HepG2 (cell line): ENCODE results near the gene F7. TPM values are rescaled to one million over a fixed set of nuclear protein-coding genes. Genes with fewer than 3 reads are reported as not detected.
A peak's percentile ranks its signal among the peaks of the same experiment; 100 is the strongest.

ENCODE experiments used
- ATAC-seq: fragments of 200-7000 bp; cut with Tn5 transposase; 3 replicates; pipeline ENCODE4 v1.9.1; 2020; ENCODE audit warnings: mild to moderate bottlenecking, moderate library complexity
- BruUV-seq: library from RNA; stranded (reverse); fragments of 400-500 nt; replicated peaks from 2 replicates; lab custom pipeline; 2021; lab: Mats Ljungman, UMichigan
- CTCF ChIA-PET: fragments of 300-600 bp; formaldehyde crosslinking; extraction: SDS; loops from one replicate; lab custom pipeline; 2021; ENCODE audit warnings: low total read pairs, inconsistent platforms, low intra/inter-chr PET ratio; lab: Yijun Ruan, JAX
- POLR2A ChIA-PET: fragments of 350-600 bp; sonication (Branson Sonifier 250); formaldehyde crosslinking; loops from one replicate; lab custom pipeline; 2020; ENCODE audit warnings: antibody characterized with exemption, inconsistent platforms; lab: Yijun Ruan, JAX
- DNase-seq: peaks from one replicate; pipeline ENCODE4 v3.0.0-alpha.2; 2015; ENCODE audit warnings: low spot score
- FAIRE-seq: peaks from 3 replicates; lab custom pipeline; 2011; peaks lifted over from hg19 to GRCh38; lab: Jason Lieb, UNC
- H2AFZ ChIP-seq: one replicate; pipeline ENCODE4 v1.6.1; 2011; ENCODE audit warnings: low read length, inconsistent platforms
- H3K27ac ChIP-seq: fragments of 300-600 bp; 3 replicates; pipeline ENCODE4 v1.8.0; 2011; ENCODE audit warnings: mixed run types, mild to moderate bottlenecking, mixed read lengths, low read length, inconsistent platforms; ENCODE audit not compliant: insufficient read depth; ENCODE audit errors: extremely low read length
- H3K27me3 ChIP-seq, 2 experiments: fragments of 200-600 bp in 1 of 2; 2 replicates in 1 of 2; 3 replicates in 1 of 2; pipeline versions ENCODE4 v1.6.0 to v1.8.0; 2011; ENCODE audit warnings: low read length in 2 of 2, mild to moderate bottlenecking in 2 of 2, moderate library complexity in 2 of 2, inconsistent platforms in 1 of 2; ENCODE audit not compliant: insufficient read depth in 2 of 2, control insufficient read depth in 1 of 2
- H3K36me3 ChIP-seq, 2 experiments: fragments of 200-600 bp in 1 of 2; replicated peaks in 1 of 2; 2 replicates in 1 of 2; 3 replicates in 1 of 2; pipeline versions ENCODE4 v1.5.1 to v1.8.0; 2011; ENCODE audit warnings: low read length in 2 of 2, inconsistent platforms in 1 of 2; ENCODE audit not compliant: insufficient read depth in 2 of 2, control insufficient read depth in 1 of 2
- H3K4me1 ChIP-seq: 2 replicates; pipeline ENCODE4 v1.5.1; 2012; ENCODE audit warnings: low read length, inconsistent platforms; ENCODE audit not compliant: insufficient read depth
- H3K4me2 ChIP-seq: 2 replicates; pipeline ENCODE4 v1.6.0; 2011; ENCODE audit warnings: low read depth, low read length, inconsistent platforms
- H3K4me3 ChIP-seq, 3 experiments: fragments of 200-600 bp in 1 of 3; sonication (generic), shearing (Covaris generic) in 1 of 3; replicated peaks in 1 of 3; 2 replicates each; pipeline ENCODE4 v1.5.1; 2011 to 2016; ENCODE audit warnings: low read length in 3 of 3, inconsistent platforms in 2 of 3, low read depth in 2 of 3, mild to moderate bottlenecking in 2 of 3, control low read depth in 1 of 3, mixed read lengths in 1 of 3; ENCODE audit not compliant: insufficient read depth in 1 of 3
- H3K79me2 ChIP-seq: one replicate; pipeline ENCODE4 v1.6.1; 2011; ENCODE audit warnings: low read length, inconsistent platforms; ENCODE audit not compliant: insufficient read depth
- H3K9ac ChIP-seq: 2 replicates; pipeline ENCODE4 v1.6.0; 2011; ENCODE audit warnings: mild to moderate bottlenecking, low read depth, low read length, inconsistent platforms; ENCODE audit not compliant: insufficient read depth
- H3K9me3 ChIP-seq: 2 replicates; pipeline ENCODE4 v1.5.1; 2012; ENCODE audit warnings: mild to moderate bottlenecking, low read length
- H4K20me1 ChIP-seq: 2 replicates; pipeline ENCODE4 v1.6.0; 2011; ENCODE audit warnings: inconsistent platforms, mild to moderate bottlenecking, low read length, moderate library complexity; ENCODE audit not compliant: insufficient read depth
- AGO2 ChIP-seq: fragments of 200-400 bp; formaldehyde crosslinking; optimal IDR thresholded peaks from 2 replicates; pipeline ENCODE3; 2017; ENCODE audit warnings: mild to moderate bottlenecking, low read depth, low read length, moderate library complexity
- BORCS8-MEF2B ChIP-seq: sonication (generic); formaldehyde crosslinking; IDR thresholded peaks from 2 replicates; pipeline ENCODE4 v1.8.0; 2022; ENCODE audit warnings: mild to moderate bottlenecking, missing genetic modification reagents
- HHEX ChIP-seq: IDR thresholded peaks from 2 replicates; pipeline ENCODE4 v1.6.1; 2016; ENCODE audit warnings: control low read depth
- SALL1 ChIP-seq: sonication (generic); formaldehyde crosslinking; IDR thresholded peaks from 2 replicates; pipeline ENCODE4 v1.8.0; 2022; ENCODE audit warnings: mild to moderate bottlenecking, missing genetic modification reagents
- TEAD3 ChIP-seq: optimal IDR thresholded peaks from 2 replicates; pipeline ENCODE3; 2016; ENCODE audit warnings: borderline replicate concordance
- ZBTB44 ChIP-seq: sonication (generic); formaldehyde crosslinking; IDR thresholded peaks from 2 replicates; pipeline ENCODE4 v1.4.0; 2020; ENCODE audit warnings: missing genetic modification reagents
- WGBS: methylation state at CpG from one replicate; pipeline ENCODE4 v1.1.6; 2017; ENCODE audit warnings: low lambda C conversion rate; 5-methylcytosine and 5-hydroxymethylcytosine counted together
- in situ Hi-C: cut with HindIII; loops from 2 replicates; pipeline ENCODE4 v1.10.0; 2017; ENCODE audit warnings: low pct_unique_long_range_greater_than_20kb; ENCODE audit not compliant: extremely low pct_ligation_motif_present
- intact Hi-C: fragments of 100-400 bp; cut with micrococcal nuclease; formaldehyde crosslinking; loops from one replicate; pipeline ENCODE4 v1.10.0; 2022; ENCODE audit not compliant: unreplicated experiment
- polyA plus RNA-seq, 8 experiments: library from polyadenylated mRNA; depleted of rRNA in 3 of 8; stranded (reverse) in 7 of 8; unstranded in 1 of 8; fragments of >200 nt; fragmentation: Illumina TruSeq in 4 of 8; extraction: Trizol in 4 of 8; gene quantifications; 2 replicates each; pipeline versions ENCODE4 v1.2.1 to v1.2.3, GENCODE V29; 2011 to 2016; ENCODE audit warnings: low read depth in 4 of 8, missing spikeins in 1 of 8, mixed read lengths in 1 of 8; ENCODE audit not compliant: insufficient read depth in 1 of 8
- total RNA-seq, 5 experiments: library from RNA; depleted of rRNA; stranded (reverse); fragments of >200 nt; fragmentation: Illumina TruSeq; extraction: Trizol; gene quantifications; 2 replicates each; pipeline ENCODE4 v1.2.3, GENCODE V29; 2016; ENCODE audit warnings: low read depth in 1 of 5
- TF ChIP-seq, protein P1 (sequence below): sonication (generic); formaldehyde crosslinking; conservative IDR thresholded peaks from 2 replicates; pipeline ENCODE4 v1.4.0; 2020; ENCODE audit warnings: missing genetic modification reagents

The F7 gene
- total and polyA plus RNA-seq, 2 of the 13 experiments (the other 11 are each of a cell fraction or from before 2014, with no cell fraction given) = 12.6 to 26.5 TPM

DNA sequence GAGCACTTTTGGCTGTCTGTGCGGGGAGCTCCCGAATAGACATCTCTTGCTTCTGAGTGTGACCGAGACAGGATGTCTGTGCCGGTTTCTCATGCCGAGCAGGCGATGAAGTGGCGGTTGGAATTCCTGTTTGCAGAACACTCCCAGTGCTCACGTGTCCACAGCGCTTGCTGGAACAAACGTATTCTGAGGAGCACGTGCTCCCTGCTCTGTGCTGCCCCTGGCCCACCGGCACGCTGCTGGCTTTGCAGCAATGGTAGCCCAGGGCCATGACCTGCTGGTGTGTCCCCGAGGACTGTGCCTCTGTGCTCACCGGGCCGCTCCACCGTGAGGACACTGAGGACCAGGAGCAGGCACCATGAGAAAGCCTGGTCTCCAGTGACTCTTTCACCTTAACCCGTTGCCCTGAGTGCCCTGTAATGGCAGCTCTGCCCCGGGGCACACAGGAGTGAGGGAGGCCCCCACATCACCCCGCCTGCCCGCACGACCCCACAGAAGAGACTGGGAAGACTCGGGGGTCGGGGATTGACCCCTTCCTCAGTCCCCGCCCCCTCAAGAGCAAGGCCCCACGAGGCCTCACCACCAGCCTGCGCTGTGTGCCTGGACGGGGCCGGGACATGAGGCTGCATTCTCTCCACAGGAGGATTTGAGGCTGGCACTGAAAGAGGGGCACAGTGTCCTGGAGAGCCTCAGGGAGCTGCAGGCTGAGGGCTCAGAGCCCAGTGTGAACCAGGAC lies 40.0 kb upstream of the F7 start:
- no peaks in the 10 kb centered on the region for H3K9me3 ChIP-seq
- no peak overlapping the region for H2AFZ ChIP-seq
- H3K9ac ChIP-seq = no peak overlapping the region
- BruUV-seq = no TSS peak
- WGBS = 89% methylated on average over 7 of the region's 29 CpGs
- peaks cover 18 to 32% of the 10 kb centered on the region in 2 experiments; a peak in 4 of 5 replicates for H3K36me3 ChIP-seq
- ChIA-PET POLR2A (no interaction called here), CTCF (no interaction called here)
- in situ Hi-C loops = no loop called here
- TF ChIP-seq BORCS8-MEF2B (CRISPR knock-in tag) (no peak), ZBTB44 (no peak), SALL1 (CRISPR knock-in tag) (no peak), TEAD3 (CRISPR knock-in tag) (no peak), HHEX (CRISPR knock-in tag) (no peak), AGO2 (peak; percentile 60)
- TF ChIP-seq, protein P1, sequence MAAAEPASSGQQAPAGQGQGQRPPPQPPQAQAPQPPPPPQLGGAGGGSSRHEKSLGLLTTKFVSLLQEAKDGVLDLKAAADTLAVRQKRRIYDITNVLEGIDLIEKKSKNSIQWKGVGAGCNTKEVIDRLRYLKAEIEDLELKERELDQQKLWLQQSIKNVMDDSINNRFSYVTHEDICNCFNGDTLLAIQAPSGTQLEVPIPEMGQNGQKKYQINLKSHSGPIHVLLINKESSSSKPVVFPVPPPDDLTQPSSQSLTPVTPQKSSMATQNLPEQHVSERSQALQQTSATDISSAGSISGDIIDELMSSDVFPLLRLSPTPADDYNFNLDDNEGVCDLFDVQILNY (CRISPR knock-in tag) = no peak
- DNase-seq = no peak
- intact Hi-C loops = no loop called here
- no peaks in the 10 kb centered on the region for H4K20me1 ChIP-seq
- H3K27me3 ChIP-seq = no peaks in the 10 kb centered on the region
- FAIRE-seq = no peak
- H3K4me3 ChIP-seq = no peak overlapping the region
- H3K4me1 ChIP-seq = no peaks in the 10 kb centered on the region
- H3K4me2 ChIP-seq = no peak overlapping the region
- ATAC-seq = peak; percentile 14; the same call in 1 of the 3 replicates
- no peak overlapping the region for H3K27ac ChIP-seq
- no peaks in the 10 kb centered on the region for H3K79me2 ChIP-seq
